PFSK-1 (cell line): ENCODE results near the gene UST.

Source experiments
- FOXP2 ChIP-seq: optimal IDR thresholded peaks from 2 replicates; pipeline ENCODE3; 2011; ENCODE audit warnings: borderline replicate concordance, control low read depth, inconsistent platforms; ENCODE audit not compliant: insufficient read depth; ENCODE audit errors: extremely low read length, extremely low read depth
- POLR2AphosphoS5 ChIP-seq: IDR thresholded peaks from 2 replicates; pipeline ENCODE4 v1.6.1; 2012; ENCODE audit warnings: low read depth, mild to moderate bottlenecking, control low read depth, low read length, moderate library complexity
- SIN3A ChIP-seq: IDR thresholded peaks from 2 replicates; pipeline ENCODE4 v1.6.1; 2012; ENCODE audit warnings: mild to moderate bottlenecking, low read length, moderate library complexity, borderline replicate concordance; ENCODE audit not compliant: insufficient read depth
- TAF1 ChIP-seq: IDR thresholded peaks from 2 replicates; pipeline ENCODE4 v1.6.1; 2012; ENCODE audit warnings: low read length, control low read depth, borderline replicate concordance; ENCODE audit not compliant: insufficient read depth
- TF ChIP-seq, protein P1 (sequence below), 2 experiments: IDR thresholded peaks; 2 replicates each; pipeline versions ENCODE4 v1.6.1 to v1.8.0; 2011 to 2012; ENCODE audit warnings: low read depth in 2 of 2, low read length in 2 of 2, control low read depth in 1 of 2, inconsistent platforms in 1 of 2, mild to moderate bottlenecking in 1 of 2, moderate library complexity in 1 of 2; ENCODE audit not compliant: insufficient read depth in 1 of 2

The UST gene

DNA sequence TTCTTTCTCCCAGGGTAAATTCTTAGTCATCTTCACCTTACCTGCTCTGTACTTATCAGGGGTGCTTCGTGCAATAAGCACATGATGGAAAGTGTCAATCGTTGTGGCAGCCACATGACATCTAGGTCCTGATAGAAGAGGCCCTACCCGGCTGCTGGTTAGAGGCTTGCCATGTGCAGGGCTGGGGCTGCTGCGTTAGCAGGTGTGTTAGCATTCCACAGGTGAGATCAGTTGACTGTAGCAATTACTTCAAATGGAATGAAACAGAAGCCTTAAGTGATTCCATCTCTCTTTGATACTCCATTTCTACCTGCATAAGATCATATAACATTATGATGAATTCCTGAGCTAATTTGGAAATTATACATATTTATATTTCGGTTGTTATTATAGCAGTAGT is 127.0 kb downstream of the UST start:
- TF ChIP-seq POLR2AphosphoS5 (no peak), SIN3A (no peak), FOXP2 (no peak), TAF1 (no peak)
- TF ChIP-seq, protein P1, sequence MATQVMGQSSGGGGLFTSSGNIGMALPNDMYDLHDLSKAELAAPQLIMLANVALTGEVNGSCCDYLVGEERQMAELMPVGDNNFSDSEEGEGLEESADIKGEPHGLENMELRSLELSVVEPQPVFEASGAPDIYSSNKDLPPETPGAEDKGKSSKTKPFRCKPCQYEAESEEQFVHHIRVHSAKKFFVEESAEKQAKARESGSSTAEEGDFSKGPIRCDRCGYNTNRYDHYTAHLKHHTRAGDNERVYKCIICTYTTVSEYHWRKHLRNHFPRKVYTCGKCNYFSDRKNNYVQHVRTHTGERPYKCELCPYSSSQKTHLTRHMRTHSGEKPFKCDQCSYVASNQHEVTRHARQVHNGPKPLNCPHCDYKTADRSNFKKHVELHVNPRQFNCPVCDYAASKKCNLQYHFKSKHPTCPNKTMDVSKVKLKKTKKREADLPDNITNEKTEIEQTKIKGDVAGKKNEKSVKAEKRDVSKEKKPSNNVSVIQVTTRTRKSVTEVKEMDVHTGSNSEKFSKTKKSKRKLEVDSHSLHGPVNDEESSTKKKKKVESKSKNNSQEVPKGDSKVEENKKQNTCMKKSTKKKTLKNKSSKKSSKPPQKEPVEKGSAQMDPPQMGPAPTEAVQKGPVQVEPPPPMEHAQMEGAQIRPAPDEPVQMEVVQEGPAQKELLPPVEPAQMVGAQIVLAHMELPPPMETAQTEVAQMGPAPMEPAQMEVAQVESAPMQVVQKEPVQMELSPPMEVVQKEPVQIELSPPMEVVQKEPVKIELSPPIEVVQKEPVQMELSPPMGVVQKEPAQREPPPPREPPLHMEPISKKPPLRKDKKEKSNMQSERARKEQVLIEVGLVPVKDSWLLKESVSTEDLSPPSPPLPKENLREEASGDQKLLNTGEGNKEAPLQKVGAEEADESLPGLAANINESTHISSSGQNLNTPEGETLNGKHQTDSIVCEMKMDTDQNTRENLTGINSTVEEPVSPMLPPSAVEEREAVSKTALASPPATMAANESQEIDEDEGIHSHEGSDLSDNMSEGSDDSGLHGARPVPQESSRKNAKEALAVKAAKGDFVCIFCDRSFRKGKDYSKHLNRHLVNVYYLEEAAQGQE (IDR thresholded peaks at IDR 0.05; ENCODE audit: insufficient read depth in 1 of 2, low read depth in 2 of 2, low read length in 2 of 2) = no peak

DNA sequence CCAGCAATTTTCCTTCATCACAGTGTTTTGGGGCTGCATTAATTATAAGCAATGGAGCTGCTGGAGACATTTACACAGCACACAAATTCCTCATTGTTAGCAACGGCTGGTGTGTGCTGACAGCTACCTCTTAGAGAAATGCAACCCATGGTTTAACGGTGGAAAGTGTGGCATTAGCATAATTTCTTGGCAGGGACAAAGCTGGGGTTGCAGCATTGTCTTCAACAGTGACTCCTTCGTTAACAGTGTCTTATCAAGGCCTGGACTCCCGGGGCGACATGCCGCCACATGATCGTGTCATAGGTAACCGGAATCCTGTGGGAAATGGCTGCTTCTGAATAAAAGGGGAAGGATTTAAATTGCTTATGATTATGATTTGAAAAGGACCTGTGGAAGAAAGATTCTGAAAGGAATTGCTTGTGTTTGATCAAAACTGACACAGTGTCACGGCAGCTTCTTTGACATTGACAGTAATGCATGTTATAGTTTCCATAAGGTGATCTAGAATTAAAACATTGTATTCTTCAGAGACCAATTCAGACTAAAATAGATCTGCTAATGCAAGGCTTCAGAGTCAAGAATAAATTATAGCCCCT is 128.0 kb downstream of the UST start:
- no peak for TF ChIP-seq SIN3A
- TF ChIP-seq POLR2AphosphoS5 = no peak
- TF ChIP-seq FOXP2 = no peak
- TF ChIP-seq, protein P1 (IDR thresholded peaks at IDR 0.05; ENCODE audit: insufficient read depth in 1 of 2, low read depth in 2 of 2, low read length in 2 of 2) = no peak; a peak in 1 of 4 replicates
- TF ChIP-seq TAF1 = no peak

DNA sequence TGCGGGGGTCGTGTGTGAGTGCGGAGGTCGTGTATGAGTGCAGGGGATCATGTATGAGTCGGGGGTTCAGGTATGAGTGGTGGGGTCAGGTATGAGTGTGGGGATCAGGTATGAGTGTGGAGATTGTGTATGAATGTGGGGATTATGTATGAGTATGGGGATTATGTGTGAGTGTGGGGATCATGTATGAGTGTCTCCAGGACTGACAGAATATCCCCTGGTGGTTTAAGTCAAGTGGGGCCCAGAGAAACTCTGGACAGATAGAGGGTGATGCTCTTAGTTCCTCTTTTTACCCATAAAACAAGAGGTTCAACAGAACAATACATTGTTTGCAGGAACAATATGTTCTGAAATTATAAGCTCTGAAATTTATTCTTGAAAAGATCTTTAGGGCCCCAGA is 131.9 kb downstream of the UST start:
- TF ChIP-seq FOXP2 (no peak), TAF1 (no peak), POLR2AphosphoS5 (no peak), SIN3A (no peak)
- TF ChIP-seq, protein P1 (IDR thresholded peaks at IDR 0.05; ENCODE audit: insufficient read depth in 1 of 2, low read depth in 2 of 2, low read length in 2 of 2) = no peak

DNA sequence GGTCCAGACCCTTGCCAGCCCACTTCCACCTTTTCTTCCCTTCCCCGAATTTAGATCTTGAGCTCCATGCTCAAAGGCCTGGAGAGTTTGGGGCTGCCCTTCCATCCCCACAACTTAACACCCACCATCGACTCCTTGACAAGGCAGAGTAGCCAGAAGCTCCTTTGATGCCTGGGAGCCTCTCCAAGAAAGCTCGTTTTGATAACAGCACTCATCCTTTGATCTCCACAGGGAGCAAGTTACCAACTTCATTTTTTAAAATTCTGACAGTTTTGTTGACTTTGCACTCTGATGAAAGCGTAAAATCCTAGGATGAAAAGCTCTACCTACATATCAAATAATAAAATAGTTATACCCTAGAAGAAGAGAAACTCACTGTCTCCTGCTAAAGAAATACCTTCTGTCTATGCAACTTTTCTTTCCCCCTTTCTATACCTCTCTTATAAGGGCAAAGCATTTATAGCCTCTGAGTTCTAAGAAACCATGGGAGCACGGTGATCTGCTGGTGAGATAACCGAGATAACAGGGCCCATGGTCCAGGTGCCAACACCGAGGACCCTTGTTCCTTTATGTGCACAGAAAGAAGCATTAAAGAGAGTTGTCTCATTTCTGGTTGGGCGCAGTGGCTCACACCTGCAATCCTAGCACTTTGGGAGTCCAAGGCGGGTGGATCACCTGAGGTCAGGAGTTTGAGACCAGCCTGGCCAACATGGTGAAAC is 134.9 kb downstream of the UST start:
- TF ChIP-seq SIN3A (no peak), FOXP2 (no peak), POLR2AphosphoS5 (no peak), TAF1 (no peak)
- TF ChIP-seq, protein P1 (IDR thresholded peaks at IDR 0.05; ENCODE audit: insufficient read depth in 1 of 2, low read depth in 2 of 2, low read length in 2 of 2) = no peak
